ENCODE measurements around the gene ATP7B.

Gene ATP7B

DNA sequence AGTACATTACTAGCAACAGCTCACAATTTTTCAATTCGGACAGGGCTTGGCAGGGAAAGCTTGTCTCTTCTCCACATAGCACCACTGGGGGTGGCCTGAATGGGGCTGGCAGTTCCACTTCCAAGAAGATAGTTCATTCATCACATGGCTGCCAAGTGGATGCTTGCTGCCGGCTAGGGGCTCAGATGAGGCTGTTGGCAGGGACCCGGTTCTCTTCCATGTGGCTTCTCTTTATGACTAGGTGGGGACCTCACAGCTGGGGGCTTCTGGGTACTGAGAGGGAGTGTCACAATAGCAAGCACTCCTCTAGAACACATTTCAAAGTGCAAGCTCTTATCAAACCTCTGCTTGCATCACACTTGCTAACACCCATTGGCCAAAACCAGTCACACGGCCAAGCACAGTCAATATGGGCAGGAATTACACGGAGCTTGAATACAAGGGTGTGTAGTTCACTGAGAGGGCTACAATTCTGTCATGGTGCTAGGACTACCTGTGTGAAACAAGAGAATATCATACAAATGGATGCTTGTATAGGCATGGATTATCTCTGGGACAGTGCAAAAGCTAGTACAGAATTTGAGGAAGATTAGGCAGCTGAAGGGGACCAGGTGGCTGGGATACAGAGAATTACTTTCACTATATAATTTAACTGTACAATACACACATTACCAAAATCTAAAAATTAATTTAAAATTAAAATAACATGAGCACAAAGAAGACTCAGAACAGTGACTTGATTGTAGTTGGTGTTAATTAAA lies 32.3 kb downstream of the ATP7B start:
- DNase-seq: peak; percentile 68 to 74
- TF ChIP-seq GATA1 (IDR thresholded peaks at IDR 0.05; ENCODE audit: low read depth, low read length): no peak
- peak; percentile 87 for TF ChIP-seq POLR2A (IDR thresholded peaks at IDR 0.05; ENCODE audit: low read length)

GRCh38 chr13:51977625-51978024 lies 33.6 kb downstream of the ATP7B start:
- DNase-seq: no peak
- no peak for TF ChIP-seq GATA1 (IDR thresholded peaks at IDR 0.05; ENCODE audit: low read depth, low read length)
- TF ChIP-seq POLR2A (IDR thresholded peaks at IDR 0.05; ENCODE audit: low read length): no peak

GRCh38 chr13:51976890-51977289 lies 34.4 kb downstream of the ATP7B start:
- TF ChIP-seq POLR2A (IDR thresholded peaks at IDR 0.05; ENCODE audit: low read length): no peak
- no peak for TF ChIP-seq GATA1 (IDR thresholded peaks at IDR 0.05; ENCODE audit: low read depth, low read length)

GRCh38 chr13:51976423-51976822 lies 34.8 kb downstream of the ATP7B start:
- TF ChIP-seq POLR2A (IDR thresholded peaks at IDR 0.05; ENCODE audit: low read length): no peak
- no peak for DNase-seq

More at GRCh38 chr13:51976890-51977289, 34.4 kb downstream of the ATP7B start:
- DNase-seq: no peak

GRCh38 chr13:51974482-51974881 lies 36.8 kb downstream of the ATP7B start:
- peak; percentile 38 to 72 for DNase-seq
- no peak for TF ChIP-seq POLR2A (IDR thresholded peaks at IDR 0.05; ENCODE audit: low read length)
- no peak for TF ChIP-seq GATA1 (IDR thresholded peaks at IDR 0.05; ENCODE audit: low read depth, low read length)

GRCh38 chr13:51971520-51972426 lies 39.5 kb downstream of the ATP7B start:
- no peak for DNase-seq
- TF ChIP-seq GATA1 (IDR thresholded peaks at IDR 0.05; ENCODE audit: low read depth, low read length): no peak
- TF ChIP-seq POLR2A (IDR thresholded peaks at IDR 0.05; ENCODE audit: low read length): no peak

DNA sequence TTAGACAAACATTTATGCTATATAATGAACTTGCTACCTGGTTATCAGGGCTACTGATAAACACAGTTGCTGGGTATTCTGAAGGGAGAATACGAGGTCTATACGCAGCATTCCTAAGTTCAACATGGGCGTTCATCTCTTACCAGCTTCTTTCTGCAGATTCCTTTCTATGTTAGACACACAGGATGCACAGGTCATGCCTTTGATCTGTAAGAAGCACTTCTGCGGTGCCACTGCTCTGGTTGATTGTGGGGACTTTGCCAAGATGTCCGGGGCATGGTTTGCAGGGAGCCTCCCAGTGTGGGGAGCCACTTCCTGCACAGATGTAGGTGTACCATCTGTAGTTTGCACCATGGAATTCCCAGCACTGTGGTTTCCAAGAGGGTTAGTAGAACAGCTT lies 40.9 kb downstream of the ATP7B start:
- no peak for DNase-seq
- TF ChIP-seq GATA1 (IDR thresholded peaks at IDR 0.05; ENCODE audit: low read depth, low read length) (no peak), POLR2A (IDR thresholded peaks at IDR 0.05; ENCODE audit: low read length) (no peak)

- DNase-seq: no peak
- no peak for TF ChIP-seq GATA1 (IDR thresholded peaks at IDR 0.05; ENCODE audit: low read depth, low read length)
- TF ChIP-seq POLR2A (IDR thresholded peaks at IDR 0.05; ENCODE audit: low read length): no peak
Measured at GRCh38 chr13:51967482-51968446, 43.5 kb downstream of the ATP7B start.

- DNase-seq: no peak
- TF ChIP-seq POLR2A (IDR thresholded peaks at IDR 0.05; ENCODE audit: low read length): no peak
- no peak for TF ChIP-seq GATA1 (IDR thresholded peaks at IDR 0.05; ENCODE audit: low read depth, low read length)
Measured at GRCh38 chr13:51966186-51966585, 45.1 kb downstream of the ATP7B start.

DNA sequence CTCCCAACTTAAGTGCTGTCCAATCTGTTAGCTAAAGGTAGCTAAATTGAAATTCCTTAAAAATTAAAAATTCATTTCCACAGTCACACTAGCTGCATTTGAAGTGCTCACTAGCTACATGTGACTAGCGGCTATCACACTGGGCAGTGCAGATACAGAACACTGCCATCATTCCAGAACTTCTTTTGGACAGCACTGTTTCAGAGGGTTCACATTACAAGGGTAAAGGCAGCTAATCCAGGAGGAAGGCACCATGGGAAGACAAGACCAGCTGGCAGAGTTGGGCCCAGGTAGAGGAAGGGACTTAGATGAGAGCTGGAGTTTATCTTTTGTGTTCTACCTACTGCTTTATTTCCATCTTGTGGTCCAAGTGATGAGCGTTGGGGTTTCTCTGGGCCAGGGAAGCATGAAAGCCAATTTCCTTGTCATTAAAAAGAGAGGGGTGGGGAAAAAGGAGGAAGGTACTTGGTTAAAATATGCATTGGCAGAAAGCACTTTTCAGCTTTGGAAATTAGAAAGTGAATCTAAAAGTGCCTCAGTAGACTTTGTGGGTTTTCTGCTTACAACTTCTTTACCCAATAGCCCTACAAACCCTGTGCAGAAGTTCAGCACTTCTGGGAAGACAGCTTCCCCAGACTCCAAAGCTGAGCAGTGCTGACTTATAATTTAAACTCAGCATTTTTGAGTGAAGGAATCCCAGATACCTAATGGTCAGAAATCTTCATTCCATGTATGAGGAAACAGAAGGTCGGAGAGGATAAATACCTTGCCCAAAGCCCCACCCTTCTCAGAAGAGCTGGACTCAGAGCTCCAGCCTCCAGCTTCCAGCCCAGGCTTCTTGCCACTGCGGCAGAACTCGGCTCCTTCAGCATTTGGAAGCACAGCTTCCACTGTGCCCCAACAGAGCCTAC lies 49.5 kb downstream of the ATP7B start:
- no peak for DNase-seq
- TF ChIP-seq POLR2A (IDR thresholded peaks at IDR 0.05; ENCODE audit: low read length): no peak
- TF ChIP-seq GATA1 (IDR thresholded peaks at IDR 0.05; ENCODE audit: low read depth, low read length): no peak

GRCh38 chr13:51960766-51961165 lies 50.5 kb downstream of the ATP7B start:
- no peak for TF ChIP-seq POLR2A (IDR thresholded peaks at IDR 0.05; ENCODE audit: low read length)
- no peak for TF ChIP-seq GATA1 (IDR thresholded peaks at IDR 0.05; ENCODE audit: low read depth, low read length)
- DNase-seq: no peak

DNA sequence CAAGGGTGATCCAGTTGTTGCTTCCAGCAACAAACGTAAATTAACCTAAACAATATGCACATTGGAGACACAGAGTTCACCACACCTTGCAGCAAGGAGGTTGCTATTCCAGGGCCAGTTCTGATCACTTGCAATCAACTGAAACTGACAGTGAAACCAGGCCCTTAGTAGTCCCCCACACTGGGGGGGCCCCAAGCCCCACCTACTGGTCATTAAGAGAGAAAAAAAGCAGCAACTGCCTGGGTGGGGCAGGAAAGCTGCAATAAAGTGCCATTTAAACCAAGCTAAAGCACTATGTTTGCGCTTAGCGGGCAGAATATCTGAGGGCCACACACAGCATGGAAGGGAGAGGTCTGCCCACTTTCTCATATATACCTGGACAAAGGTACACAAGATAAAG lies 51.5 kb downstream of the ATP7B start:
- peak; percentile 37 to 49 for DNase-seq
- TF ChIP-seq POLR2A (IDR thresholded peaks at IDR 0.05; ENCODE audit: low read length) (no peak), GATA1 (IDR thresholded peaks at IDR 0.05; ENCODE audit: low read depth, low read length) (no peak)

- DNase-seq: no peak
- TF ChIP-seq GATA1 (IDR thresholded peaks at IDR 0.05; ENCODE audit: low read depth, low read length): no peak
- TF ChIP-seq POLR2A (IDR thresholded peaks at IDR 0.05; ENCODE audit: low read length): no peak
Measured at GRCh38 chr13:51958217-51958547, 53.1 kb downstream of the ATP7B start.
